K562 (cell line): Measurements from ENCODE around the gene CROT. TPM values are rescaled to one million over a fixed set of nuclear protein-coding genes. Genes with fewer than 3 reads are reported as not detected.

Source experiments
- ARNT ChIP-seq, 2 experiments: fragments of 450-650 bp; IDR thresholded peaks; 2 replicates each; pipeline ENCODE4 v1.6.1; 2016; ENCODE audit warnings: mild to moderate bottlenecking in 1 of 2
- ASH1L ChIP-seq: fragments of 450-650 bp; IDR thresholded peaks from 2 replicates; pipeline ENCODE4 v1.6.1; 2018; ENCODE audit warnings: borderline replicate concordance, mild to moderate bottlenecking, low read depth; ENCODE audit not compliant: partially characterized antibody
- CHAMP1 ChIP-seq: fragments of 450-650 bp; IDR thresholded peaks from 2 replicates; pipeline ENCODE4 v1.6.1; 2016; ENCODE audit warnings: mild to moderate bottlenecking
- DNMT1 ChIP-seq: fragments of 450-650 bp; IDR thresholded peaks from 2 replicates; pipeline ENCODE4 v1.6.1; 2016; ENCODE audit warnings: antibody characterized with exemption, mild to moderate bottlenecking
- ERF ChIP-seq: fragments of 450-650 bp; formaldehyde crosslinking; IDR thresholded peaks from 2 replicates; pipeline ENCODE4 v1.4.0; 2020; ENCODE audit warnings: mild to moderate bottlenecking, mixed read lengths
- HNRNPLL ChIP-seq: fragments of 200-400 bp; formaldehyde crosslinking; IDR thresholded peaks from 2 replicates; pipeline ENCODE4 v1.6.1; 2017; ENCODE audit warnings: low read length, low read depth, mild to moderate bottlenecking; ENCODE audit not compliant: poor library complexity, severe bottlenecking
- KHSRP ChIP-seq: fragments of 450-650 bp; IDR thresholded peaks from 2 replicates; pipeline ENCODE4 v1.6.1; 2017
- KLF1 ChIP-seq: fragments of 450-650 bp; IDR thresholded peaks from 2 replicates; pipeline ENCODE4 v1.6.1; 2016; ENCODE audit warnings: missing genetic modification characterization, missing compliant biosample characterization
- MYBL2 ChIP-seq, 2 experiments: fragments of 450-650 bp in 1 of 2; sonication (generic) in 1 of 2; formaldehyde crosslinking in 1 of 2; IDR thresholded peaks; 2 replicates each; pipeline versions ENCODE4 v1.6.1 to v1.8.1; 2017 to 2022; ENCODE audit warnings: borderline replicate concordance in 1 of 2, inconsistent platforms in 1 of 2, low read depth in 1 of 2, mild to moderate bottlenecking in 1 of 2, missing genetic modification reagents in 1 of 2, moderate library complexity in 1 of 2
- NFE2 ChIP-seq: IDR thresholded peaks from 2 replicates; pipeline ENCODE4 v1.6.1; 2014; ENCODE audit warnings: antibody characterized with exemption, low read depth
- NR2C2 ChIP-seq, 2 experiments: fragments of 200-800 bp in 1 of 2; sonication (Bioruptor generic) in 1 of 2; sonication (generic) in 1 of 2; formaldehyde crosslinking in 1 of 2; IDR thresholded peaks; 2 replicates each; pipeline versions ENCODE4 v1.6.1 to v1.8.0; 2016 to 2022; ENCODE audit warnings: mild to moderate bottlenecking in 1 of 2, missing compliant biosample characterization in 1 of 2, missing genetic modification characterization in 1 of 2, missing genetic modification reagents in 1 of 2
- SNAPC5 ChIP-seq: fragments of 250-450 bp; sonication (Bioruptor Pico); IDR thresholded peaks from 2 replicates; pipeline ENCODE4 v1.8.0; 2021; ENCODE audit warnings: moderate library complexity, mild to moderate bottlenecking, inconsistent platforms
- ZNF12 ChIP-seq: sonication (generic); formaldehyde crosslinking; IDR thresholded peaks from 2 replicates; pipeline ENCODE4 v1.4.0; 2020; ENCODE audit warnings: mild to moderate bottlenecking, missing genetic modification reagents
- ZNF407 ChIP-seq: fragments of 450-650 bp; IDR thresholded peaks from 2 replicates; pipeline ENCODE4 v1.6.1; 2016; ENCODE audit warnings: low read depth
- ZNF583 ChIP-seq: fragments of 250-450 bp; sonication (Bioruptor Pico); IDR thresholded peaks from 2 replicates; pipeline ENCODE4 v1.4.0; 2020
- ZNF707 ChIP-seq: fragments of 250-450 bp; sonication (Bioruptor Pico); conservative IDR thresholded peaks from 2 replicates; pipeline ENCODE4 v1.8.0; 2022; ENCODE audit warnings: inconsistent platforms, mild to moderate bottlenecking, moderate library complexity
- polyA plus RNA-seq, 8 experiments: library from polyadenylated mRNA; depleted of rRNA in 4 of 8; stranded (reverse) in 5 of 8; unstranded in 3 of 8; fragments of >200 nt; fragmentation: Nextera tagmentation in 2 of 8; fragmentation: Illumina TruSeq in 1 of 8; extraction: Ambion mirVana in 2 of 8; extraction: Trizol in 1 of 8; gene quantifications; 2 replicates each; pipeline versions ENCODE4 v1.2.1 to v1.2.3, GENCODE V29; 2011 to 2014; ENCODE audit warnings: inconsistent platforms in 1 of 8, missing spikeins in 1 of 8
- total RNA-seq, 7 experiments: library from RNA; depleted of rRNA in 6 of 7; stranded (reverse); fragments of >200 nt in 6 of 7; fragmentation: Illumina TruSeq in 2 of 7; extraction: Trizol in 2 of 7; gene quantifications; 2 replicates each; pipeline versions ENCODE4 v1.2.1 to v1.2.3, GENCODE V29; 2011 to 2021; ENCODE audit warnings: low replicate concordance in 1 of 7

CROT gene
- total and polyA plus RNA-seq, 9 of the 15 experiments (the other 6 are each of a cell fraction or from before 2014, with no cell fraction given) = 2.5 to 8.1 (median 5.1) TPM

GRCh38 chr7:87370660-87371180, 25.3 kb downstream of the CROT start (continued):
- peak; percentile 98 for TF ChIP-seq NFE2
- no peak for TF ChIP-seq NR2C2 (CRISPR knock-in tag; IDR thresholded peaks at IDR 0.05)
- TF ChIP-seq NR2C2 (tag; IDR thresholded peaks at IDR 0.05) = no peak
- no peak for TF ChIP-seq MYBL2 (IDR thresholded peaks at IDR 0.05; ENCODE audit: low read depth)
- TF ChIP-seq MYBL2 (CRISPR knock-in tag; IDR thresholded peaks at IDR 0.05; ENCODE audit: borderline replicate concordance) = no peak
- no peak for TF ChIP-seq ZNF707 (CRISPR knock-in tag)
- TF ChIP-seq SNAPC5 = no peak
- no peak for TF ChIP-seq ZNF407
- no peak for TF ChIP-seq ERF
- TF ChIP-seq DNMT1 = no peak
- TF ChIP-seq KLF1 (tag) = no peak
- TF ChIP-seq ZNF583 (CRISPR knock-in tag) = no peak
- no peak for TF ChIP-seq KHSRP
- TF ChIP-seq ZNF12 (CRISPR knock-in tag) = no peak
- TF ChIP-seq ASH1L = no peak
- no peak for TF ChIP-seq HNRNPLL
- TF ChIP-seq ARNT (IDR thresholded peaks at IDR 0.05) = no peak
- TF ChIP-seq CHAMP1 = no peak
